Epidermal melanocyte (primary cell): ENCODE data around the gene RAI1.
"Not testable (repeated sequence)": the region's sequence is repeated elsewhere in the genome, so short reads cannot be mapped to it uniquely, and the experiment has no call there.

Source experiments
- DNase-seq: peaks from one replicate; pipeline ENCODE4 v3.0.0; 2011; ENCODE audit warnings: low spot score; ENCODE audit not compliant: insufficient read length

RAI1 gene

DNA sequence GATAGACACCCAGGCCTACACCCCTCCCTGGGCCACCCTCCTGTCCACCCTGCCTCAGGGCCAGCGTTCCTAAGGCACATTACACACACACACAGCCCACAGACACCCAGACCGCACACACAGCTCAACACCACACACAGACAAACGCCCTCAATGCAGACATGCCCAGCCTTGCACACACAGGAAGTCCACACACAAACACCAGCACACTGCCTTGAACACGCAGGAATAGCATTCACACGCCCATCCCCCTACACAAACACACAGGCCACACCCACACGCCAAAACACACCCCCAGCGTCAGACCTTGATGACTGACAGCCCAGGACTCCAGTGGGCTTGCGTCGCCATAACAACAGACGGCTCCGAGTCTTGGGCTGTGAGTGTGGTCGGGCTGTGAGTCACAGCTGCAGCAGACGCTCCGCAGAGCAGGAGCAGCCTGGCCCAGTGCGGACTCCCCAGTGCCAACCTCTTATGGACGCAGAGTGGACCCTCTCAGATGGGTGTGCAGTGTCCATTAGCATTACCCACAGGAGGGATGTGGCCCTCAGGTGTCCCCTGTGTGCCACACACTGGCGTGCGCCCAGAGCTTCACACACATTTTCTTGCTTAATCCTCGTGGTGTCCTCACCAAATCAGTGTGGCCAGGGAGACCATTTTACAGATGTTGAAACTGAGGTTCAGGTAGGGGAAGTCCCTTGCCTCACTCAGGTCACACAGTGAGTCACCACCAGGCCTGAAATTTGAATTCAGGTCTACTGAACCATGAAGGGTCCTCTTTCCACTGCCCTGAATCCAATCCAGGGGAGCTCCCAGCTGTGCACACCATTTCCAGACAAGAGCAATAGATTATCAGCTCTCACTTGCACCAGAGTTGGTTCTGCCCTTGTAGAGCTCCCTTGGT is 17.8 kb upstream of the RAI1 start:
- peak; percentile 78 for DNase-seq

DNA sequence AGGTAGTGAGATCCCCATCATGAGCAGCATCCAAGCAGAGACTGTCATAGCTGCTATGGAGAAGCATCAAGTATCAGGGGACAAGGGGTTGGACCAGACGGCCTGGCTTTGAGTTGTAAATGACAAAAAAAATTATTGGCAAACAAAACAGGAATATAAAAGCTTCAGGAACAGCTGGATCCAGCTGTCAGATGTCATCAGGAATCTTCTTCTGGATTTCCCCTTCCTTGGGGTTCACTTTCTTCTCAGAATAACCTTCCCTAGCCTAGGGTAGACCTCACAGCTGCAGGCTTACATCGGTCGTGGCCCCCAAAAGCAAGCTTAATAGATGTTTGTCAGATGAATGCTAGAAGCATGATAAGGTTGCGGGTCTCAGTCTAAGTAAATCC is 17.2 kb upstream of the RAI1 start:
- DNase-seq, result no peak

DNA sequence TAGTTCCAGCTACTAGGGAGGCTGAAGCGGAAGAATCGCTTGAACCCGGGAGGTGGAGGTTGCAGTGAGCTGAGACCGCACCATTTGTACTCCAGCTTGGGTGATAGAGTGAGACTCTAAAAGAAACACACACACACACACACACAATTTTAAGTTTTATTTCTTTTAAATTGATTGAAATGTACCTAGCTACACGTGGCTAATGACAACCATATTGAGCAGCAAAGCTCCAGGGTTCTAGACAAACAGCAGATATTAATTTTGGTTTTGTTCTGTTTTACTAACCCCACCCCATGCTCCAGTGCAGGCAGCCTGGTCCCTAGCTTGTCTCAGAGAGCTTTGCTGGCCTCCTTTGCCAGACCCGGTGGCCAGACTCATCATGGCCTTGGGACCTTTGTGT is 16.0 kb upstream of the RAI1 start:
- no peak for DNase-seq

DNA sequence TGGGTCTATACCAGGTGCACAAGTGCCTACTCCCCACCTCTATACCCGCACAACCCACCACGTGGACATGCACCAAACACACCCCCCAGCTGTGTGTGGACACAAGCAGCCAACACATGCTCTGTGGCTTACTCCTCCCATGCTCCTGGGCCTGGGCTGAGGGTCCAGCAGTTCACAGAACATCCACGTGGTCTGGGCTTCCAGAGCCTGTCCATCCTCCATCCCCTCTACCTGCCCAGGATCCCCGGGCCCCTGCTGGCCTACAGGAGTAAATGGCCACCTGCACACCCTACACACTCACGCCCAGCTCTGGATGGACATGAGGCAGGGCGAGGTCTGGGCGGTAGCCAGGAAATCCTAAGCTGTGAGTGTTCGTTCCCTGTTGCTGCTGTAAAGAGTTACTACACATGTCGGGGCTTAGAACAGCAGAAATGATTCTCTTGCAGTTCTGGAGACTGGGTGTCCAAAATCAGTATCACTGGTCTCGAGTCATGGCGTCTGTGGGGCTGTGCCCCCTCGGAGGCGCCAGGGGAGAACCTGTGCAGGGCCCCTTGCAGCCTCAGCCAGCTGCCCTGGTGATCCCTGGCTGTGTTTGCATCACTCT is 15.0 kb upstream of the RAI1 start:
- DNase-seq, result no peak

DNA sequence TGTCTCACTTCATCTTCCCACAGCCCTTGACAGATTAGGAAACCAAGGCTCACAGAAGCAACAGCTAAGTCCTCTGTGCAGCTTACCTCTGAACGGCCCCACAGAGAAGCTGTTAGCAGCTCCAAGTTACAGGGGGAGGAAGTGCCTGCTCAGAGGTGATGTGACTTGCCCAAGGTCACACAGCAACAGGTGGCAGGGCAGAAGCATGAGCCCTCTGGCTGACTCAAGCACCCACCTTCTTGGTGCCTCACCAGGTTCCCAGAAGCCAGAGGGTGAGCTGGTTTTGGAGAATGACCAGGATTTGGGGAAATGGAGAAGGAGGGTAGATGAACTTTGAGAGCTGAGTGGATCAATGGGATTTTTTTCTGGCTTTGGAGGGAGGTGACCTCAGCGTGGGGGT is 14.0 kb upstream of the RAI1 start:
- DNase-seq, result no peak

DNA sequence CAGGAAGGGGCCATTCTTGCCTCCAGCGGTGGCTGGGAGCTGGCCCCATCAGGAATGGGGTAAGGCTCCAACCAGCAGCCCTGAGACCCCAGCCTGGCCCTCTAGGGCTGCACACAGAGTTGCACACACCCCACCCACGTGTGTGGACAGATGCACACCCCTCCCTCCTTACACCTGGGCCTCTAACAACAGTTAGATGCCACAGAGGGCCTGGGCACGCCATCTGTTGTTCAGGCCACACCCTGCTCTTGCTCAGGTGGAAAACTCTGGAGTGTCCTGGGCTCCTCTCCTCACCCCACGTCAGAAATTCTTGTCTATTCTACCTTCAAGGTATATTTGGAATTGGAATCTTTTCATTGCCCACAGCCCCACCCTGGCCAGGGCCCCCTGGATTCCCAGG is 13.3 kb upstream of the RAI1 start:
- no peak for DNase-seq

DNA sequence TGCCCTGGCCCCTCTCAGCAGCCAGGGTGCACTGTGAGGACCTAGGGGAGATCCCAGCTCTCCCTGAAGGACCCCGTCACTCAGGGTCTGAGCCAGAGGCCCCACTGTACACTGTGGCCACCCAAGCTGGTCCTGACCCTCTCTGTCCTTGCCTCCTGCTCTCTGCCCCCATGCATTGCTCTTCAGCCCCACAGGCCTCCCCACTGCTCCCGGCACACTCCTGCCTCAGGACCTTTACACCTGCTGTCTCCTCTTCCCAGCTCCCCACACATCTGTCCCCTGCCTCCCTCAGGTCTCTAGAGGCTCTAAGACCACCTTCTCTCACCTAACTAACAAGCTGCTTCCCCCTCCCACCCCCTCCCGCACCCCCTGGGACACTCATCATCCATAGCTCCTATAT is 12.9 kb upstream of the RAI1 start:
- DNase-seq, result no peak

DNA sequence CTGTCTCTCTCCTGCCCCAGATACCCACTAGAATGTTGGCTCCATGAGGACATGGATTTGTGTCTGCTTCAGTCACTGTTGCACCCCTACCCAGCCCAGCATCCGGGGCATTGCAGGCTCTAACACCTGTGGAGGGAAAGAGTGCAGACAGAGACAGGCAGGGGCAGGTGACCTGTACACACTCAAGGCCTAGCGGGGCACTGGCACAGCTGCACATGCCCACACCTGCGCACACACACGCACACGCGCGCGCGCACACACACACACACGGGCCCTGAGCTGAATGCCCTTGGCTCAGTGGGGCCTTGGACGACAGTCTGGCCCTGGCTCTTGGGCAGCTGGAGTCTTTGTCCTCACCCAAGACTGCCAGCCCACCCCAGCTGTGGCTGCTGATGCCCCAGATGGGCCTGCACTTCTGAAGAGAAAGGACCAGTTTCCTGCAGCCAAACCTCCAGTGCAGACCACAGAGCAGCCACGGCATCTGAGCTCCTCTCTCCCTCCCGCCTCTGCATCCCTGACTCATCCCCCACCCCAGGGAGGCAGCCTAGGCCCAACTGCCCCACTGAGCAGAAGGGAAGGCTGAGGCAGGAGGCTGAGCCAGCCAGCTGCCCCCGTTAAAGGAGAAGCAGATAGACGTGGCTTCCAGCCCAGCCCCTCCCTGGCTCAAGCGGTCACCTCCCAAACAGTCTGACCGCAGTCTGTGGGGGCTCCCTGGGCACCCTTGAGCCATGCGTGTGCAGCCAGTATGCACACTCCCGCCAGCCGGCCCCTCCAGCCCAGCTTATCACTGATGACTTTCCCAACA is 12.3 kb upstream of the RAI1 start:
- DNase-seq, result no peak

DNA sequence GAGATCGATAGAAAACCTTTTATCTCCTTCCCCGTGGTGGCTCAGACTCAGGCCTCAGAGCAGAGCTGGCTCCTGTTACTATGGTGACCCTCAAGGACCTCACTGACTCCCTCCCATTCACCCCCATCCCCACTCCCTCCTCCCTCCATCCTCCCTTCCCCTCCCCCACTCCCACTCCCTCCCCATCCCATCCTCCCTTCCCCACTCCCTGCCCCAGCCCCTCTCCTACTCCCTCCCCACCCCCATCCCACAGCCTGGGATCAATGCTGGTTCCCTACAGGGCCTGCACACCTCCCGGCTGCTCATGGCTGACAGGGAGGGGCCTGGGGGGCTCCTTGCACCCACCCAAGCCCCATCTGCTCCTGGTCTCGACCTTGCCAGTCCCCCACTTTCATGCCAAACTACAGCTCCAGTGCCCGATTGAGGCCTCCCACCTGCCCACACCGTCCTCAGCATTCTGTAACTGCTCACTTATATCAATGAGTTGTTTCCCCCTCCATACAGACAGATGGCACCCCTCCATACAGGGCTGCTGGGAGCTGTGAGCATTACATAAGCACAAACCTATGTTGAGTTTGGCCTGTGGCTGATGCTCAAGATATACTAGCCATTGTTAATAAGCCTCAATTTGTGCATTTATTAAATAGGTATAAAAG is 11.6 kb upstream of the RAI1 start:
- DNase-seq, result no peak

DNA sequence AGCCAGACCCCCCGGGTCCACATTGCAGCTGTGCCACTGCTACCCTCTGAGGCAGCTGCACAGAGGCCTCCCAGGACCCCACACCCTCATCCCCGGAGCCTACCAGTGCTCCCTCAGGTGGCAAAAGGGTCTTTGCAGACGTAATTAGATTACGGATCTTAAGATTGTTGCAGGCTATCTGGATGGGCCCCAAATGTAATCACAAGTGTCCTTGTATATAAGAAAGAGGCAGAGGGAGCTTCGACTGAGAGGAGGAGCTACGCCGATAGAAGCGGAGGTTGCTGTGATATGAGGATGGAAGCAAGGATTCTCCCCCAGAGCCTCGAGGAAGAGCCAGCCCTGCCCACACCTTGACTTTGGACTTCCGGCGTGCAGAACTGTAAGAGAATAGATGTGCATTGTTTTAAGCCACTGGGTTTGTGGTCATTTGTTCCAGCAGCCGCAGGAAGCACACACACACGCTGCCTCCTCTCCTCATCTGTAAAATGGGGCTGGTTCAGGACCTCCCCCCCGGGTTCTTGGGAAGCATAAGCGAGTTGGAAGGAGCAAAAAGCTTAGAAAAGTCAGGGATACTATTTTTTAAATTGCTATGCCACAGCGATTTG is 10.5 kb upstream of the RAI1 start:
- no peak for DNase-seq

DNA sequence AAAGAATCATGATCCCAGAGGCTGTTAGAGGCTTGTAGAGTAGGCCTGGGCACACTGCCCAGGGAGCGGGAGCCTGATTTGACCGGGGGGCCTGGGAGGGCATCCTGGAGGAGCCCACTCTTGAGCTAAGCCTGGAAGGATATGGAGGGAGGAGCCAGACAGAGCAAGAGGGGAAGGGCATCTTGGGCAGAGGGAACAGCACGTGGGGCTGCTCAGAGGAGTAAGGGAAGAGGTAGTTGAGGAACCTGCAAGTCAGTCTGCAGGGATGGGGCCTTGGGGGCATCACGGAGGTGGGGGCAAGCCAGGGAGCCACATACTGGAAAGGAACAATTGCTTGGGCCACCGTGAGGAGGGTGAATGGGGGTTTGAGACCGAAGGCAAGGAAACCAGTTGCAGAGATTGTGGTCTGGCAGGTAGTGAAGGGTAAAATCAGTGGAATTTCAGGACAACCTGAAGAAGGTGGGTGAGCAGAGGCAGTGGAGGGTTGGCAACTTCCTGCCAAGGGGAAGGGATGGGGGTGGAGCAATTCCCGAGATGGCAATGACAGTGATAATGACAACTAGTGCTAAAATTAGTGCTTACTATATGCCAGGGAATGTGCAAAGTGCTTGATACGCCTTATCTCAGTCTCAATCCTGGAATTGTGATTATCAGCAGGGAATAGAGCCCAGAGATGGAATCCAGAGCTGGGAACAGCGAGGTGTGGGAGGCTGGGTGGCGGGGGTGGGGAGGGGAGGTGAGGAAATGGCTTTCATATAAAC is 9.7 kb upstream of the RAI1 start:
- DNase-seq, result no peak

DNA sequence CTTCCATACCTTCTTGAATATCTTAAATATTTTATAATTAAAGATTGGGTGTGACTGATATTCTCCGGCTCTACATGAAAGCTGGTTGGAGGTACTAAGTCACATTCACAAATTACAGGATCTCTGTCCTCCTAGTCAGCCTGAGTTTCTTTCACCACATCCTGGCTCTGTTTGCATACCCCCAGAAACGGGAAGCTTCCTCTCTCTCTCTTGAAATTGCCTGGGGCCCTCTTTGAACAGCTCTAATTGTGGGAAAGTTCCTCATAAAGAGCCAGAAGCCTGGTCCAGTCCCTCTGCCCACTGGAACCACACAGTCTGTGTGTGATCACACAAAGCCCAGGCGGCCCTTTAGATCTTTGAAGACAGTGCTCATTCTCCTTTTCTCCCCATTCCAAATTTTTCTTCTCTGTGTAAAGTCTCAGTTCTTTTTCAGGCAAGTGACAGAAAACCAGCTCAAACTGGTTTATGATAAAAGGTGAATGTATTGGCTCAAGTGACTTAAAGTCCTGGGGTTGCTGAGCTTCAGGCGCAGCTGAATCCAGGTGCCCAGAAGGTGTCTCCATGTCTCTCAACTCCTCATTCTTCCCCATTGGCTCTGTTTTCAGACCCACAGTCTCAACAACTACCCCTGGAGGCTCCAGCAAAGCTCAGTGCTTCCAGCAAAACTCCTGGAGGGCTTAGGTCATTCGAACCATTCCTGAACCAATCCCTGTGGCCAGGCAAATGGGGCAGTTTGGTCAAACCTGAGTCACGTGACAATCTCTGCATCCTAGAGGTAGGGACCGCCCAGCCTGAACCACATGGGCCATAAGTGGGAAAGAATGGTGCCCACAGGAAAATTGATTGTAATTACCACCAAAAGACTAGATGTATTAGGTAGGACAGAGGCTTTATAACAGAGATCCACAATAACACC is 8.5 kb upstream of the RAI1 start:
- DNase-seq, result peak; percentile 56

DNA sequence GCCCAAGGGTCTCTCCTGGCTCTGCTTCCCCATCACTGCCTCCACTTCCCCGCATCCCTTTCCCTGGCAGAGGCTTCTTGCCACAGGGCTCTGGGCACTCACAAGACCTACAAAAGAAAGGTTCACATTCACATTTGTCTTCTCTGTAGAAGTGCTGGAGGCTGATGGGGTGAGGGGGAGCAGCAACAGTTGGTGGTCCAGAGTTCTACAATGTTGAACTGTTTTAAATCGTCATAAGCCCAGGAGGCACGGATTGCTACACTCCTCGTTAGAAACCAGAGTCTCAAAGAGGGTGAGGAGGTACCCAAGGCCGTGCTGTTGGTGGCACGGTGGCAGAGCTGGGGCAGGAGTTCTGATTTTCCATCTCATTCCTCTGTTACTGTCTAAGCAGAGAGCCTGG is 5.8 kb upstream of the RAI1 start:
- DNase-seq, result no peak

DNA sequence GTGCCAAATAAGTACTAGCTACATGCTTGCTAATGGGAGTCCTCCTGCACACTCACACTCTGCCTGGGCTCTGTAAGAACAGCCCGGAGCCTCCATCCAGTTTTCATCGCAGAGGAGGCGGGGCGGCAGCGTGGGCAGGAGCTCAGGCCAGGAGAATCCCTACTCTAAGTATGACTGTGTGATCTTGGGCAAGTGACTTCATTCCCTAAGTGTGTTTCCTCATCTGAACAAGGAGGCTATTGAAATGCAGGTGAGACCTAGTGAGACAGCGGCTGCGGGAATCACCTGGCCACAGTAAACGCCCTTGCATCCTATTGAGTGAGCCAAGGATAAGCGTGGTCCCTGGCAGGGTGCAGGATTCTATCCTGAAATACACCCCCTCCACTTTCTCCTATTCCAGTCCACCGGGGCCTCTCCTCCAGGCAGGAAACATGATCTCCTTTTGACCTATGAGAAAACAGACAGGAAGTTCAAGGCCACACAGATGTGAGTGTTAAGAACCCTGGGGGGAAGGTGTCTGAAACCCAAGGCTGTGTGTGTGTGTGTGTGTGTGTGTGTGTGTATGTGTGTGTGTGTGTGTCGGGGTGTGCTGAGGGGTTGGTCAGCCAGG is 5.2 kb upstream of the RAI1 start:
- no peak for DNase-seq

DNA sequence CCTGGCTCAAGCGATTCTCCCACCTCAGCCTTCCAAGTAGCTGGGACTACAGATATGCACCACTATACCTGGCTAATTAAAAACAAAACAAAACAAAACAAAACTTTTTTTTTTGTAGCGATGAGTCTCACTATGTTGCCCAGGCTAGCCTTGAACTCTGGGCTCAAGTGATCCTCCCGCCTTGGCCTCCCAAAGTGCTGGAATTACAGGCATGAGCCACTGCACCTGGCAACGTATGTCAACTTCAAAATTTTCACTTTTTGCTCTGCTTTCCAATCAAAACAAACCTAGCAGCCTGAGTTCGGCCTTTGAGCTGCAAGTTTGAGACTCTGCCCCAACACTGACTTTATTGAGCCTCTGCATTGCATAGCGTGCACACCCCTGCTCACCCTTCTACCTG is 4.5 kb upstream of the RAI1 start:
- DNase-seq, result no peak

DNA sequence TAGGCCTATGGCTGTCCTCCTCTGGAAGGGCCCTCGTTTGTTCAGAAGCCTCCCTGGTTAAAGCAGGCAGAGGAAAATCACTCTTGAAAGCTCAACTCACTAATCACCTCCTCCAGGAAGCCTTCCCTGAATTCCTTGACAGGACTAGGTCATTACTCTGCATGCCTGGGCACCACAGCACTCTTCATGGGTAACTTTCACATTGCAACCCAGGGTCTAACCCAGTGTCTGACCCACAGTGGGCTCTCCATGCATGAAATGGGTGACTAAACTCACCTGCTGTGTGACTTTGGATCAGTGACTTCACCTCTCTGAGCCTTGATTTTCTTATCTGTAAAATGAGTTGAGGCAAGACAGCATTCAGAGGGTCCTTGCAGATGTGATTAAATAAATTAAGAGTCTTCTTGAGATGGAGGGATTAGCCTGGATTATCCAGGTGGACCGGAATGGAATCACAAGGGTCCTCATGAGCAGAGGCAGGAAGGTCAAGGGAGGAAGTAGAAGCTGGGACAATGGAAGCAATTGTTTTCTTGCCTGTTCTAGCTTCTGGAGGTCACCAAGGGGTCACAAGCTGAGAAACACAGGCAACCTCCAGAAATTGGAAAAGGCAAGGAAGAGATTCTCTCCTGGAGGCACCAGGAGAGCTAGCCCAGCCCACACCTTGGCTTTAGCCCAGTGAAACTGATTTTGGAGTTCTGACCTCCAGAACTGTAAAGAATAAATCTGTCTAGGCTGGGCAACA is 3.8 kb upstream of the RAI1 start:
- DNase-seq, result no peak

DNA sequence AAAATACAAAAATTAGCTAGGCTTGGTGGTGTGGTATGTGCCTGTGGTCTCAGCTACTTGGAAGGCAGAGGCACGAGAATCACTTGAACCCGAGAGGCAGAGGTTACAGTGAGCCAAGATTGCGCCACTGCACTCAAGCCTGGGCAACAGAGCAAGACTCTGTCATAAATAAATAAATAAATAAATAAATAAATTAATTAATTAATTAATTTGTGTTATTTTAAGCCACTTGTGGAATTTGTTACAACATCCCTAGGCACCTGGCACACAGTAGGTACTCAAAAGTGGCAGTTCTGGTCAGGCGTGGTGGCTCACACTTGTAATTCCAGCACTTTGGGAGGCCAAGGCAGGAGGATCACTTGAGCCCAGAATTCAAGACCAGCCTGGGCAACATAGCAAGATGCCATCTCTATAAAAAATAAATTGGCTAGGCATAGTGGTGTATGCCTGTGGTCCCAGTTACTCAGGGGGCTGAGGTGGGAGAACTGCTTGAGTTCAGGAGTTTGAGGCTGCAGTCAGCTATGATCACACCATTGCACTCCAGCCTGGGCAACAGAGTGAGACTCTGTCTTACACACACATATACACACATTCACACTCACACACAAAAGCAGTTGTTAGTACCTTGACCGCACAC is 3.1 kb upstream of the RAI1 start:
- DNase-seq, result not testable (repeated sequence)

DNA sequence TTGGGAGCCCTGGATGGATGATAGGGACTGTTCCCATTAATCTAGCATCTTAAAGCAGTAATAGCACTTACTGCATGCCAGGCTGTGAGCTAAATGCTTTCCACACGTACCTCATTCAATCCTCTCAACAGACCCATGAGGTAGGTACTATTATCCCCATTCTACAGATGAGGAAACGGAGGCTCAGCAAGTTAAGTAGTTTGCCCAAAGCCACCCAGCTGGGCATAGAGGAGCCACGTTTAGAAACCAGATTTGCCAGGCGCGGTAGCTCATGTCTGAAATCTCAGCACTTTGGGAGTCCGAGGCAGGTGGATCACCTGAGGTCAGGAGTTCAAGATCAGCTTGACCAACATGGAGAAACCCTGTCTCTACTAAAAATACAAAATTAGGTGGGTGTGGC is 2.0 kb upstream of the RAI1 start:
- no peak for DNase-seq
